Lung (tissue), 12 donors: ENCODE data around the gene COA6. TPM values are rescaled to one million over a fixed set of nuclear protein-coding genes. Genes with fewer than 3 reads are reported as not detected.

Source experiments
- ATAC-seq: fragments of 200-7000 bp; cut with Tn5 transposase; one replicate; pipeline ENCODE4 v1.9.1; 2020; ENCODE audit warnings: moderate number of reproducible peaks; ENCODE audit not compliant: insufficient read depth, low FRiP score
- DNase-seq, 3 donors: peaks; one replicate each; pipeline ENCODE4 v3.0.0-alpha.2; 2013 to 2017
- H3K27ac ChIP-seq, 2 donors: one replicate each; pipeline ENCODE4 v1.5.1; 2013; ENCODE audit warnings: mild to moderate bottlenecking in 2 of 2, moderate library complexity in 2 of 2, control low read depth in 1 of 2, inconsistent platforms in 1 of 2, low read depth in 1 of 2, low read length in 1 of 2
- H3K27me3 ChIP-seq, 3 donors: one replicate each; pipeline ENCODE4 v1.5.1; 2013; ENCODE audit warnings: low read length in 2 of 3; ENCODE audit not compliant: control insufficient read depth in 3 of 3, insufficient read depth in 3 of 3
- H3K36me3 ChIP-seq, 4 donors: one replicate each; pipeline ENCODE4 v1.5.1; 2013; ENCODE audit warnings: low read length in 4 of 4, mild to moderate bottlenecking in 1 of 4, moderate library complexity in 1 of 4; ENCODE audit not compliant: control insufficient read depth in 4 of 4, insufficient read depth in 4 of 4
- H3K4me1 ChIP-seq, 5 donors: one replicate each; pipeline ENCODE4 v1.5.1; 2013; ENCODE audit warnings: low read length in 5 of 5, mild to moderate bottlenecking in 2 of 5, moderate library complexity in 1 of 5; ENCODE audit not compliant: control insufficient read depth in 5 of 5, insufficient read depth in 5 of 5
- H3K4me3 ChIP-seq: one replicate; pipeline ENCODE4 v1.5.1; 2013; ENCODE audit warnings: mild to moderate bottlenecking, control low read depth, moderate library complexity
- H3K9ac ChIP-seq, 2 donors: one replicate each; pipeline ENCODE4 v1.5.1; 2013; ENCODE audit warnings: low read length in 2 of 2, control low read depth in 1 of 2; ENCODE audit not compliant: insufficient read depth in 1 of 2
- H3K9me3 ChIP-seq, 4 donors: one replicate each; pipeline ENCODE4 v1.5.1; 2013; ENCODE audit warnings: low read length in 3 of 4, mild to moderate bottlenecking in 1 of 4, moderate library complexity in 1 of 4; ENCODE audit not compliant: control insufficient read depth in 4 of 4, insufficient read depth in 3 of 4
- CTCF ChIP-seq: IDR thresholded peaks from 2 replicates; pipeline ENCODE4 v1.5.1; 2012; ENCODE audit warnings: mild to moderate bottlenecking; ENCODE audit errors: control extremely low read depth, extremely low read depth
- WGBS, 2 donors: extraction: QIAGEN DNeasy Blood & Tissue Kit; methylation state at CpG; one replicate each; pipeline ENCODE4 v1.1.7; 2013; 5-methylcytosine and 5-hydroxymethylcytosine counted together
- polyA plus RNA-seq, 2 donors: library from polyadenylated mRNA; stranded (reverse); fragments of 200-250 nt; gene quantifications; one replicate each; pipeline ENCODE4 v1.2.1, GENCODE V29; 2013
- total RNA-seq, 2 donors: library from RNA; depleted of rRNA in 1 of 2; stranded (reverse); fragments of >200 nt in 1 of 2; gene quantifications; one replicate each; pipeline ENCODE4 v1.2.1, GENCODE V29; 2014 to 2021
- donor health status: control.
- donor health status: control.
- donor health status: Bipolar disorder and iron deficiency.
- donor health status: healthy.
- donor health status: DM: yes; HTN: yes; CAD: no.

COA6 gene
- total and polyA plus RNA-seq, 4 donors: 12.9 to 67.5 (median 40.3) TPM

GRCh38 chr1:234396092-234396491, 22.8 kb downstream of the COA6 start:
- Histone ChIP-seq H3K4me3 (no peak overlapping the region), H3K9ac (no peak overlapping the region), H3K27ac (no peak overlapping the region), H3K4me1 (no peaks in the 10 kb centered on the region), H3K36me3 (peaks cover 0 to 12% (median 4%) of the 10 kb centered on the region in 4 donors), H3K9me3 (no peaks in the 10 kb centered on the region), H3K27me3 (no peaks in the 10 kb centered on the region)
- WGBS, 2 donors: 87 to 92% methylated on average over 8 of the region's 8 CpGs
- no peak for TF ChIP-seq CTCF
- ATAC-seq (no peak), DNase-seq (no peak)

GRCh38 chr1:234396871-234397270, 23.6 kb downstream of the COA6 start:
- H3K27me3 ChIP-seq: no peaks in the 10 kb centered on the region
- 79 to 81% methylated on average over 6 of the region's 6 CpGs for WGBS, 2 donors
- ATAC-seq (no peak), DNase-seq (no peak)
- peaks cover 0 to 9% (median 4%) of the 10 kb centered on the region in 4 donors for H3K36me3 ChIP-seq
- H3K9ac ChIP-seq: no peak overlapping the region
- TF ChIP-seq CTCF: no peak
- no peaks in the 10 kb centered on the region for H3K4me1 ChIP-seq
- no peak overlapping the region for H3K27ac ChIP-seq
- H3K9me3 ChIP-seq: no peaks in the 10 kb centered on the region
- H3K4me3 ChIP-seq: no peak overlapping the region

GRCh38 chr1:234397732-234398131, 24.5 kb downstream of the COA6 start:
- no peak for DNase-seq

More at GRCh38 chr1:234397732-234398131, 24.5 kb downstream of the COA6 start:
- WGBS, 2 donors: 65 to 66% methylated on average over 3 of the region's 5 CpGs
- no peaks in the 10 kb centered on the region for H3K4me1 ChIP-seq
- H3K9ac ChIP-seq: no peak overlapping the region
- no peak for TF ChIP-seq CTCF
- H3K36me3 ChIP-seq: peaks cover 0 to 6% (median 2%) of the 10 kb centered on the region in 4 donors
- no peak overlapping the region for H3K27ac ChIP-seq
- no peaks in the 10 kb centered on the region for H3K27me3 ChIP-seq
- no peak for ATAC-seq
- H3K9me3 ChIP-seq: no peaks in the 10 kb centered on the region
- H3K4me3 ChIP-seq: no peak overlapping the region
